Stomach (tissue), 9 donors: ENCODE measurements around the gene DZIP1. TPM values are rescaled to one million over a fixed set of nuclear protein-coding genes. Genes with fewer than 3 reads are reported as not detected.

Experiments used
- DNase-seq, 2 donors: peaks; one replicate each; pipeline versions ENCODE4 v3.0.0 to v3.0.0-alpha.2; 2013 to 2019
- H3K27ac ChIP-seq, 5 donors: fragments of 200-600 bp in 4 of 5; sonication (generic) in 4 of 5; one replicate each; pipeline ENCODE4 v1.5.1; 2013 to 2019; ENCODE audit warnings: mild to moderate bottlenecking in 1 of 5, moderate library complexity in 1 of 5
- H3K27me3 ChIP-seq, 3 donors: fragments of 200-600 bp; sonication (generic); one replicate each; pipeline ENCODE4 v1.5.1; 2017 to 2019; ENCODE audit warnings: mixed run types in 1 of 3
- H3K36me3 ChIP-seq, 4 donors: fragments of 200-600 bp; sonication (generic); 1 replicate in 3 of 4; 2 replicates in 1 of 4; pipeline ENCODE4 v1.5.1; 2016 to 2019
- H3K4me1 ChIP-seq, 4 donors: fragments of 200-600 bp; sonication (generic); one replicate each; pipeline ENCODE4 v1.5.1; 2016 to 2019
- H3K4me3 ChIP-seq, 4 donors: fragments of 200-600 bp; sonication (generic) in 3 of 4; one replicate each; pipeline ENCODE4 v1.5.1; 2016 to 2019; ENCODE audit warnings: mild to moderate bottlenecking in 1 of 4
- H3K9me3 ChIP-seq, 4 donors: fragments of 200-600 bp; sonication (generic); one replicate each; pipeline ENCODE4 v1.5.1; 2016 to 2019
- CTCF ChIP-seq, 7 experiments: fragments of 450-650 bp in 4 of 7; fragments of 200-600 bp in 3 of 7; sonication (generic) in 3 of 7; IDR thresholded peaks; one replicate each; pipeline ENCODE4 v1.5.1; 2016 to 2019; ENCODE audit warnings: antibody characterized with exemption in 7 of 7, control low read depth in 2 of 7, mild to moderate bottlenecking in 1 of 7
- EP300 ChIP-seq: sonication (generic); formaldehyde crosslinking; IDR thresholded peaks from one replicate; pipeline ENCODE4 v1.6.1; 2017; ENCODE audit warnings: antibody characterized with exemption
- POLR2A ChIP-seq, 4 donors: fragments of 450-650 bp; IDR thresholded peaks; one replicate each; pipeline ENCODE4 v1.6.1; 2016; ENCODE audit warnings: antibody characterized with exemption in 4 of 4, control low read depth in 2 of 4, mild to moderate bottlenecking in 1 of 4, moderate library complexity in 1 of 4
- POLR2AphosphoS5 ChIP-seq, 3 donors: sonication (generic); formaldehyde crosslinking; IDR thresholded peaks; one replicate each; pipeline ENCODE4 v1.6.1; 2016; ENCODE audit warnings: antibody characterized with exemption in 3 of 3
- WGBS, 5 donors: extraction: QIAGEN DNeasy Blood & Tissue Kit in 3 of 5; methylation state at CpG; one replicate each; pipeline versions ENCODE4 v1.1.5 to v1.1.7; 2013 to 2018; 5-methylcytosine and 5-hydroxymethylcytosine counted together
- intact Hi-C: fragments of 100-400 bp; cut with DNase I; formaldehyde crosslinking; loops from one replicate; pipeline ENCODE4 v1.15.1; 2023; ENCODE audit warnings: low total_unique reads
- polyA plus RNA-seq, 3 donors: library from polyadenylated mRNA; stranded (reverse); fragments of 200-250 nt; gene quantifications; one replicate each; pipeline ENCODE4 v1.2.3, GENCODE V29; 2013
- total RNA-seq, 5 donors: library from RNA; depleted of rRNA; stranded (reverse); fragments of >200 nt; gene quantifications; one replicate each; pipeline versions ENCODE4 v1.1.0 to v1.2.3, GENCODE V29; 2014 to 2016
- donor health status: healthy with polysubstance abuse.
- donor health status: Bipolar disorder and iron deficiency.
- donor health status: healthy.

Gene DZIP1
- total and polyA plus RNA-seq, 8 donors = 4.7 to 25.2 (median 18.3) TPM

DNA sequence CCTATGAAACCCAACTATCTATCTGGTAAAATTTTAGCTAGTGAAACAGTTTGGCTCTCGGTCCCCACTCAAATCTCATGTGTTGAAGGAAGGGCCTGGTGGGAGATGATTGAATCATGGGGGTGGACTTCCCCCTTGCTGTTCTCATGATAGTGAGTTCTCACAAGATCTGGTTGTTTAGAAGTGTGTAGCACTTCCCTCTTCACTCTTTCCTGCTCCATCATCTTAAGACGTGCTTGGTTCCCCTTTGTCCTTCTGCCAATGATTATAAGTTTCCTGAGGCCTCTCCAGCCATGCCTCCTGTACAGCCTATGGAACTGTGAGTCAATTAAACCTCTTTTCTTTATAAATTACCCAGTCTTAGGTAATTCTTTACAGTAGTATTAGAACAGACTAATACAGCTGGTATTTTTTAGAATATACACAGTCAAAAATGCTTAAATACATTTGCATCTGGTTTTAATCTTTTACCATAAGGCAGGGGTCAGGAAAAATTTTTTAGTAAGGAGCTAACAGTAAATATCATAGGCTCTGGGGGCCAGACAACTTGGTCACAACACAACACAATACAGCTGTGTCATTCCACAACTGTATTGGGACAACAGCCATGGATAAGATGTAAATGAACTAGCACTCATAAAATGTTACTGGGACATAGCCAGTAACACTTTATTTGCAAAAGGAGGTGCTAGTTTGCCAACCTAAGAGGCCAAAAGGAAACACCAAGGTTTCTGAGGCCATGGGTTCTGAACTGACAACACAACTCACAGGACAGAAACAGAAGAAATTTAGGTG, 24.3 kb downstream of the DZIP1 start:
- H3K27ac ChIP-seq = no peak overlapping the region
- no peak for DNase-seq

DNA sequence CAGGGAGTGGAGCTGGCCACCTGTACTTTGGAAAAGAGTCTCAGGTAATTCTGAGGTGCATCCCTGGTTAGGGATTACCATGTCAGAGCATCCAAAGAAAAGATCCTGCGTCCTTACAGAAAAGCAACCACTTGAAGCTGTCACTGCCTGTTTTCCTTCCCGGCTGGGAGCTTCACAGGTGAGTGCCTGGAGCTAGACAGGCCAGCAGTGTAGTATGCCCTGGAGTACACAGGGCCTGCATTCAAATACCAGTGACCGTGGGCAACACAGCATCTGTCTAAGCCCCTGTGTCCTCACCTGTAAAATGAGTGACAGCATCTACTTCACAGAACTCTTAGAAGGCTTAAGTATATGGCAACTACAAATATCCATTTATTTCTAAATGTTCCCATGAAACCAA, 29.0 kb downstream of the DZIP1 start:
- no peak for DNase-seq
- Histone ChIP-seq H3K27ac (no peak overlapping the region), H3K9me3 (no peaks in the 10 kb centered on the region), H3K4me1 (peaks cover 0 to 3% (median under 1%) of the 10 kb centered on the region in 4 donors), H3K4me3 (no peak overlapping the region), H3K36me3 (peaks cover 0 to 58% (median 20%) of the 10 kb centered on the region in 4 donors), H3K27me3 (no peaks in the 10 kb centered on the region)
- intact Hi-C loops = no loop called here
- WGBS, 5 donors = 80 to 89% (median 81%) methylated on average over 3 of the region's 3 CpGs
- TF ChIP-seq POLR2AphosphoS5 (IDR thresholded peaks at IDR 0.05) (no peak), POLR2A (IDR thresholded peaks at IDR 0.05) (no peak), CTCF (IDR thresholded peaks at IDR 0.05) (no peak), EP300 (no peak)

More for the DNA sequence above, 24.3 kb downstream of the DZIP1 start:
- peaks cover 0 to 11% (median 9%) of the 10 kb centered on the region in 4 donors for H3K4me1 ChIP-seq
- no peaks in the 10 kb centered on the region for H3K27me3 ChIP-seq
- H3K9me3 ChIP-seq = no peaks in the 10 kb centered on the region
- intact Hi-C loops = loop anchor here (5.0 kb wide), 1 partner anchor 217 kb away; no protein-coding TSS in a partner anchor
- WGBS, 5 donors = 67 to 81% (median 74%) methylated on average over 2 of the region's 2 CpGs
- H3K36me3 ChIP-seq = peaks cover 3 to 67% (median 21%) of the 10 kb centered on the region in 4 donors
- TF ChIP-seq CTCF (IDR thresholded peaks at IDR 0.05) (no peak), POLR2A (IDR thresholded peaks at IDR 0.05) (no peak), POLR2AphosphoS5 (IDR thresholded peaks at IDR 0.05) (no peak), EP300 (no peak)
- no peak overlapping the region for H3K4me3 ChIP-seq

- no peaks in the 10 kb centered on the region for H3K9me3 ChIP-seq
- intact Hi-C loops = no loop called here
- peak in 1 of 2 donors; percentile 29 for DNase-seq
- 36 to 68% (median 50%) methylated on average over 7 of the region's 7 CpGs for WGBS, 5 donors
- no peaks in the 10 kb centered on the region for H3K27me3 ChIP-seq
- H3K36me3 ChIP-seq = peaks cover 0 to 50% (median 17%) of the 10 kb centered on the region in 4 donors
- H3K4me1 ChIP-seq = no peaks in the 10 kb centered on the region
- no peak overlapping the region for H3K27ac ChIP-seq
- no peak for TF ChIP-seq POLR2A (IDR thresholded peaks at IDR 0.05)
- no peak for TF ChIP-seq CTCF (IDR thresholded peaks at IDR 0.05)
- TF ChIP-seq EP300 = no peak
- TF ChIP-seq POLR2AphosphoS5 (IDR thresholded peaks at IDR 0.05) = no peak
- no peak overlapping the region for H3K4me3 ChIP-seq
Measured at GRCh38 chr13:95614641-95615245, 29.8 kb downstream of the DZIP1 start.

GRCh38 chr13:95608640-95609323, 35.7 kb downstream of the DZIP1 start:
- 75 to 81% (median 78%) methylated on average over 6 of the region's 6 CpGs for WGBS, 5 donors

More at GRCh38 chr13:95608640-95609323, 35.7 kb downstream of the DZIP1 start:
- intact Hi-C loops = no loop called here
- DNase-seq = no peak
- no peak overlapping the region for H3K4me3 ChIP-seq
- H3K9me3 ChIP-seq = no peaks in the 10 kb centered on the region
- no peak overlapping the region for H3K27ac ChIP-seq
- no peaks in the 10 kb centered on the region for H3K27me3 ChIP-seq
- peaks cover 0 to 10% (median 2%) of the 10 kb centered on the region in 4 donors for H3K4me1 ChIP-seq
- peaks cover 0 to 29% (median 7%) of the 10 kb centered on the region in 4 donors for H3K36me3 ChIP-seq
- no peak for TF ChIP-seq POLR2AphosphoS5 (IDR thresholded peaks at IDR 0.05)
- no peak for TF ChIP-seq POLR2A (IDR thresholded peaks at IDR 0.05)
- no peak for TF ChIP-seq CTCF (IDR thresholded peaks at IDR 0.05)
- TF ChIP-seq EP300 = no peak
